ENCODE results near the gene SIPA1. TPM values are rescaled to one million over a fixed set of nuclear protein-coding genes. Genes with fewer than 3 reads are reported as not detected.

Gene SIPA1
- total RNA-seq, 2 donors from 2014 or later, result 47.9 to 69.8 TPM

GRCh38 chr11:65591939-65592857 is 45.7 kb upstream of the SIPA1 start:
- Histone ChIP-seq H3K4me1 (ENCODE audit: control insufficient read depth in 1 of 2, low read depth in 2 of 2) (peaks cover 13 to 30% of the 10 kb centered on the region in 2 donors), H3K4me3 (no peak overlapping the region), H3K9me3 (no peaks in the 10 kb centered on the region), H3K36me3 (peaks cover 23% of the 10 kb centered on the region), H3K27me3 (replicated peaks; ENCODE audit: insufficient read depth) (no peaks in the 10 kb centered on the region), H3K27ac (no peak overlapping the region)
- ATAC-seq (ENCODE audit: insufficient number of reproducible peaks, low FRiP score, low read depth) (no peak), DNase-seq (ENCODE audit: low spot score) (no peak)
- TF ChIP-seq CTCF (IDR thresholded peaks at IDR 0.05), result no peak

DNA sequence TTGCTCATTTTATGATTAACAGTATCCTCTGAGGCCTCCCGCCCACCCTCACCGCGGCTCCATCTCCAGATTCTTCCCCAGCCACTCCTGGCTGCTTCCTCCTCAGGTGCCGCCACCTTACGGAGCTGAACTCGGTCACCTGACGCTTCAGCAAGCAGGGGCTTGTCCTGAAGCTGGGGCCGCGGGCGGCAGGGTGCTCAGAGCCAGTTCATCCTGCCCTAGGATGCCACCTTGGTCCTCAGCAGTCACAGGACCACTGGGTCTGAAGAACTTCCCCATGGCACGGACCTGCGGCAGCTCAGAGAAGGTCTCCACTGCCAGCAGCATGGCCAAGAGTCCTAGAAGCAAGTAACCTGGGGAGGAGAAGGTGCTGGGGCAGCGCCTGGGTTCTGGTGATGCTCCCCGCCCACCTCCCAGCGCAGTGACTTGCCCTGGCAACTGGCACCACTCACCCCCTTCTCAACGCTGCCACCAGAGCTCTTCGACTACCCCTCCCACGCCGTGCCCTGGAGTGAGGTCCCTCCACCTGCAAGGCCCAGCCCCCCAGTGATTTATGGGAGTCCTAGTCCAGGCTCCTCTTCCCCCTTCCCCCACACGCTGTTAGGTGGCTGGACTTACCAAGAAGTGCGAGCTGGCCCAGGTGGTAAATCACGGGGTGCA is 44.9 kb upstream of the SIPA1 start:
- Histone ChIP-seq H3K36me3 (peaks cover 27% of the 10 kb centered on the region), H3K9me3 (no peaks in the 10 kb centered on the region), H3K27ac (peak overlapping the region in 1 of 2 donors; percentile 50), H3K27me3 (replicated peaks; ENCODE audit: insufficient read depth) (no peaks in the 10 kb centered on the region), H3K4me1 (ENCODE audit: control insufficient read depth in 1 of 2, low read depth in 2 of 2) (peaks cover 5 to 22% of the 10 kb centered on the region in 2 donors), H3K4me3 (no peak overlapping the region)
- ATAC-seq (ENCODE audit: insufficient number of reproducible peaks, low FRiP score, low read depth) (no peak), DNase-seq (ENCODE audit: low spot score) (no peak)
- TF ChIP-seq CTCF (IDR thresholded peaks at IDR 0.05), result no peak

GRCh38 chr11:65593518-65594414 is 44.1 kb upstream of the SIPA1 start:
- Histone ChIP-seq H3K9me3 (no peaks in the 10 kb centered on the region), H3K27me3 (replicated peaks; ENCODE audit: insufficient read depth) (no peaks in the 10 kb centered on the region), H3K4me1 (ENCODE audit: control insufficient read depth in 1 of 2, low read depth in 2 of 2) (peaks cover 0 to 14% of the 10 kb centered on the region in 2 donors), H3K36me3 (peaks cover 34% of the 10 kb centered on the region), H3K4me3 (no peak overlapping the region), H3K27ac (peak overlapping the region in 1 of 2 donors; percentile 50)
- ATAC-seq (ENCODE audit: insufficient number of reproducible peaks, low FRiP score, low read depth) (no peak), DNase-seq (ENCODE audit: low spot score) (no peak)
- TF ChIP-seq CTCF (IDR thresholded peaks at IDR 0.05), result peak; percentile 74

GRCh38 chr11:65595131-65595530 is 42.8 kb upstream of the SIPA1 start:
- Histone ChIP-seq H3K9me3 (no peaks in the 10 kb centered on the region), H3K27ac (peak overlapping the region in 1 of 2 donors; percentile 17), H3K36me3 (peaks cover 33% of the 10 kb centered on the region), H3K4me3 (no peak overlapping the region), H3K4me1 (ENCODE audit: control insufficient read depth in 1 of 2, low read depth in 2 of 2) (peaks cover 0 to 12% of the 10 kb centered on the region in 2 donors), H3K27me3 (replicated peaks; ENCODE audit: insufficient read depth) (no peaks in the 10 kb centered on the region)
- DNase-seq (ENCODE audit: low spot score), result no peak
- TF ChIP-seq CTCF (IDR thresholded peaks at IDR 0.05), result no peak
- ATAC-seq (ENCODE audit: insufficient number of reproducible peaks, low FRiP score, low read depth), result no peak
